H1 (cell line): ENCODE results near the gene ADPRHL1. TPM values are rescaled to one million over a fixed set of nuclear protein-coding genes. Genes with fewer than 3 reads are reported as not detected.

Experiments used
- CTCF ChIA-PET: fragments of 300-600 bp; sonication (Branson Sonifier 250); formaldehyde crosslinking; loops from one replicate; lab custom pipeline; 2021; ENCODE audit not compliant: partially characterized antibody; lab: Charles Lee
- POLR2A ChIA-PET: fragments of 300-600 bp; sonication (Branson Sonifier 250); formaldehyde crosslinking; loops from one replicate; lab custom pipeline; 2021; ENCODE audit warnings: inconsistent platforms; ENCODE audit not compliant: partially characterized antibody; lab: Charles Lee
- DNase-seq, 2 experiments: peaks; one replicate each; pipeline versions ENCODE4 v3.0.0 to v3.0.0-alpha.2; 2010 to 2022; ENCODE audit warnings: low spot score in 2 of 2, low read depth in 1 of 2, mixed read lengths in 1 of 2
- FAIRE-seq: peaks from 2 replicates; lab custom pipeline; 2011; peaks lifted over from hg19 to GRCh38; lab: Jason Lieb, UNC
- H2AFZ ChIP-seq: 2 replicates; pipeline ENCODE4 v1.8.1; 2012; ENCODE audit warnings: low read length, inconsistent platforms
- H2AK5ac ChIP-seq: 2 replicates; pipeline ENCODE4 v1.6.1; 2013; ENCODE audit warnings: low read depth, low read length
- H2BK120ac ChIP-seq: replicated peaks from 2 replicates; pipeline ENCODE3; 2013; ENCODE audit warnings: low read depth, low read length, inconsistent platforms
- H2BK12ac ChIP-seq: 2 replicates; pipeline ENCODE4 v1.6.1; 2013; ENCODE audit warnings: low read depth, low read length
- H2BK15ac ChIP-seq: 2 replicates; pipeline ENCODE4 v1.6.1; 2013; ENCODE audit warnings: low read length
- H2BK20ac ChIP-seq: 2 replicates; pipeline ENCODE4 v1.6.1; 2013; ENCODE audit warnings: low read length
- H2BK5ac ChIP-seq: 2 replicates; pipeline ENCODE4 v1.6.1; 2013; ENCODE audit warnings: low read depth, low read length
- H3K14ac ChIP-seq: 2 replicates; pipeline ENCODE4 v1.6.1; 2013; ENCODE audit warnings: inconsistent platforms; ENCODE audit not compliant: insufficient read length
- H3K18ac ChIP-seq: 2 replicates; pipeline ENCODE4 v1.6.1; 2013; ENCODE audit warnings: low read length; ENCODE audit errors: extremely low read depth
- H3K23ac ChIP-seq: 2 replicates; pipeline ENCODE4 v1.6.1; 2013; ENCODE audit warnings: inconsistent platforms; ENCODE audit not compliant: insufficient read length
- H3K23me2 ChIP-seq: 2 replicates; pipeline ENCODE4 v1.6.1; 2013; ENCODE audit warnings: low read depth, low read length
- H3K27ac ChIP-seq: 2 replicates; pipeline ENCODE4 v1.6.1; 2011; ENCODE audit warnings: low read depth, low read length, inconsistent platforms
- H3K27me3 ChIP-seq, 4 experiments: replicated peaks in 1 of 4; 1 replicate in 1 of 4; 2 replicates in 3 of 4; pipeline versions ENCODE4 v1.6.1 to v1.8.1; 2011 to 2013; ENCODE audit warnings: low read length in 3 of 4, mild to moderate bottlenecking in 3 of 4, inconsistent platforms in 2 of 4, mixed read lengths in 2 of 4, moderate library complexity in 1 of 4; ENCODE audit not compliant: control insufficient read depth in 3 of 4, insufficient read depth in 3 of 4; ENCODE audit errors: extremely low read depth in 1 of 4
- H3K36me3 ChIP-seq, 4 experiments: 2 replicates each; pipeline versions ENCODE4 v1.6.1 to v1.8.1; 2011 to 2013; ENCODE audit warnings: mild to moderate bottlenecking in 4 of 4, low read length in 3 of 4, moderate library complexity in 2 of 4, control low read depth in 1 of 4, inconsistent platforms in 1 of 4; ENCODE audit not compliant: insufficient read depth in 4 of 4, control insufficient read depth in 2 of 4
- H3K4ac ChIP-seq: replicated peaks from 2 replicates; pipeline ENCODE3; 2013; ENCODE audit warnings: low read length, low read depth, mixed read lengths, inconsistent platforms; ENCODE audit not compliant: insufficient read length
- H3K4me1 ChIP-seq, 4 experiments: replicated peaks in 1 of 4; 1 replicate in 1 of 4; 2 replicates in 3 of 4; pipeline versions ENCODE4 v1.6.1 to v1.8.1; 2011 to 2013; ENCODE audit warnings: low read length in 3 of 4, inconsistent platforms in 2 of 4, mixed read lengths in 1 of 4; ENCODE audit not compliant: insufficient read depth in 4 of 4, control insufficient read depth in 3 of 4
- H3K4me2 ChIP-seq, 2 experiments: 2 replicates each; pipeline versions ENCODE4 v1.6.1 to v1.8.1; 2011 to 2013; ENCODE audit warnings: low read depth in 2 of 2, low read length in 2 of 2, control low read depth in 1 of 2, inconsistent platforms in 1 of 2, mild to moderate bottlenecking in 1 of 2; ENCODE audit not compliant: insufficient read depth in 1 of 2
- H3K4me3 ChIP-seq, 4 experiments: fragments of 200-600, 300-600 bp in 1 of 4; sonication (generic), shearing (Covaris generic), sonication (Bioruptor Twin) in 1 of 4; 2 replicates each; pipeline versions ENCODE4 v1.5.1 to v1.8.1; 2011 to 2016; ENCODE audit warnings: low read length in 4 of 4, low read depth in 3 of 4, control low read depth in 2 of 4, inconsistent platforms in 2 of 4, mild to moderate bottlenecking in 2 of 4, mixed read lengths in 1 of 4, moderate library complexity in 1 of 4; ENCODE audit not compliant: insufficient read depth in 2 of 4; ENCODE audit errors: extremely low read depth in 1 of 4
- H3K56ac ChIP-seq: replicated peaks from 2 replicates; pipeline ENCODE3; 2013; ENCODE audit warnings: low read depth, mild to moderate bottlenecking, mixed read lengths, low read length, inconsistent platforms; ENCODE audit not compliant: insufficient read length
- H3K79me1 ChIP-seq: 2 replicates; pipeline ENCODE4 v1.6.1; 2013; ENCODE audit warnings: low read depth, low read length, control low read depth
- H3K79me2 ChIP-seq, 2 experiments: 2 replicates each; pipeline versions ENCODE4 v1.6.1 to v1.8.1; 2012 to 2013; ENCODE audit warnings: low read length in 2 of 2, mild to moderate bottlenecking in 2 of 2, inconsistent platforms in 1 of 2; ENCODE audit not compliant: insufficient read depth in 2 of 2, control insufficient read depth in 1 of 2
- H3K9ac ChIP-seq, 4 experiments: replicated peaks in 1 of 4; 1 replicate in 1 of 4; 2 replicates in 3 of 4; pipeline versions ENCODE4 v1.6.1 to v1.8.1; 2011 to 2013; ENCODE audit warnings: low read depth in 3 of 4, low read length in 3 of 4, control low read depth in 2 of 4, mild to moderate bottlenecking in 2 of 4, moderate library complexity in 2 of 4, inconsistent platforms in 1 of 4; ENCODE audit errors: extremely low read depth in 1 of 4
- H3K9me3 ChIP-seq, 2 experiments: 2 replicates each; pipeline versions ENCODE4 v1.6.1 to v1.8.1; 2012 to 2013; ENCODE audit warnings: mild to moderate bottlenecking in 2 of 2, moderate library complexity in 2 of 2, control low read depth in 1 of 2, inconsistent platforms in 1 of 2, low read depth in 1 of 2, low read length in 1 of 2, mixed read lengths in 1 of 2; ENCODE audit not compliant: insufficient read depth in 2 of 2
- H4K20me1 ChIP-seq, 2 experiments: replicated peaks in 1 of 2; 2 replicates each; pipeline versions ENCODE3 to v1.8.1; 2011 to 2013; ENCODE audit warnings: inconsistent platforms in 2 of 2, low read length in 2 of 2, mild to moderate bottlenecking in 1 of 2; ENCODE audit not compliant: insufficient read depth in 2 of 2, control insufficient read depth in 1 of 2
- H4K5ac ChIP-seq: 2 replicates; pipeline ENCODE4 v1.6.1; 2013; ENCODE audit warnings: low read length, low read depth, mixed read lengths, inconsistent platforms; ENCODE audit not compliant: insufficient read length
- H4K8ac ChIP-seq: 2 replicates; pipeline ENCODE4 v1.8.0; 2013; ENCODE audit warnings: mild to moderate bottlenecking, moderate library complexity, low read length, inconsistent platforms; ENCODE audit not compliant: insufficient read depth; ENCODE audit errors: extremely low read depth
- H4K91ac ChIP-seq: replicated peaks from 2 replicates; pipeline ENCODE3; 2013; ENCODE audit warnings: low read length, mixed read lengths, inconsistent platforms; ENCODE audit not compliant: insufficient read length
- ASH2L ChIP-seq: fragments of 200-600, 300-600 bp; sonication (generic); IDR thresholded peaks from one replicate; pipeline ENCODE4 v1.7.1; 2017; ENCODE audit warnings: low read length
- BACH1 ChIP-seq: IDR thresholded peaks from 2 replicates; pipeline ENCODE4 v1.6.1; 2012; ENCODE audit warnings: low read length, improper control_type of control experiment
- CREB1 ChIP-seq: IDR thresholded peaks from 2 replicates; pipeline ENCODE4 v1.6.1; 2012; ENCODE audit warnings: inconsistent platforms
- FOSL1 ChIP-seq: IDR thresholded peaks from 2 replicates; pipeline ENCODE4 v1.6.1; 2011; ENCODE audit warnings: mild to moderate bottlenecking, low read depth, low read length, moderate library complexity; ENCODE audit not compliant: insufficient read depth
- RFX5 ChIP-seq: IDR thresholded peaks from 2 replicates; pipeline ENCODE4 v1.6.1; 2011; ENCODE audit warnings: low read depth, low read length, improper control_type of control experiment, borderline replicate concordance
- SAP30 ChIP-seq: fragments of 300-600 bp; sonication (generic); IDR thresholded peaks from 2 replicates; pipeline ENCODE4 v1.7.1; 2012; ENCODE audit warnings: low read length, moderate library complexity, mild to moderate bottlenecking, inconsistent platforms; ENCODE audit not compliant: insufficient read depth, insufficient replicate concordance
- SP1 ChIP-seq: IDR thresholded peaks from 2 replicates; pipeline ENCODE4 v1.6.1; 2011; ENCODE audit warnings: low read depth, low read length
- TAF7 ChIP-seq: optimal IDR thresholded peaks from 2 replicates; pipeline ENCODE3; 2011; ENCODE audit warnings: low read depth, mild to moderate bottlenecking, inconsistent platforms, low read length, moderate library complexity, borderline replicate concordance
- WGBS, 2 experiments: shearing (Covaris generic) in 1 of 2; methylation state at CpG; one replicate each; pipeline versions ENCODE4 v1.1.6 to v1.1.7; 2013 to 2015; ENCODE audit warnings: low lambda C conversion rate in 2 of 2, mixed read lengths in 2 of 2, inconsistent platforms in 1 of 2, low coverage in 1 of 2, missing lambda C conversion rate in 1 of 2; ENCODE audit not compliant: insufficient replicate concordance in 2 of 2, insufficient coverage in 1 of 2, insufficient read length in 1 of 2; ENCODE audit errors: extremely low coverage in 1 of 2, missing lambda C conversion rate in 1 of 2; 5-methylcytosine and 5-hydroxymethylcytosine counted together
- polyA plus RNA-seq, 7 experiments: library from polyadenylated mRNA; depleted of rRNA in 3 of 7; stranded (reverse) in 5 of 7; unstranded in 2 of 7; fragments of >200 nt in 5 of 7; fragments of 200-250 nt in 2 of 7; gene quantifications; 1 replicate in 5 of 7; 2 replicates in 1 of 7; 4 replicates in 1 of 7; pipeline versions ENCODE4 v1.2.1 to v1.2.3, GENCODE V29; 2011 to 2013; ENCODE audit warnings: missing spikeins in 2 of 7, mixed read lengths in 2 of 7
- total RNA-seq: library from RNA; stranded (reverse); fragmentation: NEBNext Ultra II Directional; extraction: Animal tissue kit (Norgen Biotek cat#: 25700); gene quantifications from 2 replicates; pipeline ENCODE4 v1.2.1, GENCODE V29; 2021

The ADPRHL1 gene
- total and polyA plus RNA-seq, 2 of the 8 experiments (the other 6 are each of a cell fraction or from before 2014, with no cell fraction given), result 0.74 to 1.7 TPM

DNA sequence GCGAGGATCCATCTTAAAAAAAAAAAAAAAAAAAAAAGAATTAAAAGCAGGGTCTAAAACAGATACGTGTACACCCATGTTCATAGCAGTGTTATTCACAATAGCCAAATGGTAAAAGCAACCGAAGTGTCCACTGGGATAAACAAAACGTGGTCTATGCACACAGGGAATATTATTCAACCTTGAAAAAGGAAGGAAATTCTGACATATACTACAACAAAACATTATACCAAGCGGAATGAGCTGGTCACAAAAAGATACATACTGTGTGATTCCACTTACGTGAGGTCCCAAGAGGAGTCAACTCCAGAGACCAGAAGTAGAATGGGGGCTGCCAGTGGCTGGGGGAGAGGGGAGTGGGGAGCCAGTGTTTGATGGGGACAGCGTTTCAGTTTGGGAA, 14.7 kb upstream of the ADPRHL1 start:
- H4K20me1 ChIP-seq, result peaks cover 5 to 15% of the 10 kb centered on the region in 2 experiments
- H3K4ac ChIP-seq, result no peak overlapping the region
- H2BK5ac ChIP-seq, result no peak overlapping the region
- H3K27ac ChIP-seq, result no peak overlapping the region
- no peak overlapping the region for H2BK20ac ChIP-seq
- H3K79me2 ChIP-seq, result peaks cover 0 to 23% of the 10 kb centered on the region in 2 experiments; a peak in 2 of 4 replicates
- no peak overlapping the region for H3K56ac ChIP-seq
- no peak overlapping the region for H3K18ac ChIP-seq
- H2BK120ac ChIP-seq, result no peak overlapping the region
- peaks cover 3% of the 10 kb centered on the region for H3K79me1 ChIP-seq
- no peak for FAIRE-seq
- H3K36me3 ChIP-seq, result peaks cover 2 to 39% (median 4%) of the 10 kb centered on the region in 4 experiments; a peak in 4 of 8 replicates
- DNase-seq, result no peak
- no peak overlapping the region for H3K9ac ChIP-seq
- no peak overlapping the region for H4K91ac ChIP-seq
- no peak overlapping the region for H2BK12ac ChIP-seq
- H3K4me3 ChIP-seq, result no peak overlapping the region
- H3K23ac ChIP-seq, result no peak overlapping the region
- H4K8ac ChIP-seq, result no peak overlapping the region
- H3K23me2 ChIP-seq, result no peaks in the 10 kb centered on the region
- ChIA-PET POLR2A (no interaction called here), CTCF (interaction anchor here (1.2 to 3.0 kb wide), 4 partner anchors 11 to 21 kb away, joined by 3 to 18 read pairs (median 6); no protein-coding TSS in a partner anchor)
- peak overlapping the region in 1 of 2 experiments; percentile 56; a peak in 2 of 4 replicates for H3K4me2 ChIP-seq
- no peak overlapping the region for H2BK15ac ChIP-seq
- no peak overlapping the region for H4K5ac ChIP-seq
- no peak overlapping the region for H2AK5ac ChIP-seq
- no peaks in the 10 kb centered on the region for H3K27me3 ChIP-seq
- H3K9me3 ChIP-seq, result no peaks in the 10 kb centered on the region
- peaks cover 0 to 15% (median 5%) of the 10 kb centered on the region in 4 experiments; a peak in 6 of 7 replicates for H3K4me1 ChIP-seq
- no peak overlapping the region for H2AFZ ChIP-seq
- 92% methylated on average over 7 of the region's 7 CpGs; no CpG with 5 or more reads in 1 of the 2 experiments for WGBS, 2 experiments
- H3K14ac ChIP-seq, result no peak overlapping the region
- TF ChIP-seq TAF7 (no peak), BACH1 (no peak), SAP30 (no peak), FOSL1 (no peak), CREB1 (no peak), RFX5 (no peak), SP1 (no peak), ASH2L (no peak)
